ENCODE results near the gene PUM2. TPM values are rescaled to one million over a fixed set of nuclear protein-coding genes. Genes with fewer than 3 reads are reported as not detected.

The PUM2 gene
- total and polyA plus RNA-seq, 2 of the 8 experiments (the other 6 are each of a cell fraction or from before 2014, with no cell fraction given) = 46.6 to 114 TPM

- Histone ChIP-seq H3K9ac (replicated peaks in 1 of 4; ENCODE audit: extremely low read depth in 1 of 4, low read depth in 3 of 4, low read length in 3 of 4) (no peak overlapping the region), H2BK15ac (ENCODE audit: low read length) (no peak overlapping the region), H3K4me1 (replicated peaks in 1 of 4; ENCODE audit: control insufficient read depth in 3 of 4, insufficient read depth in 4 of 4, low read length in 3 of 4) (no peaks in the 10 kb centered on the region), H3K79me1 (ENCODE audit: low read depth, low read length) (no peaks in the 10 kb centered on the region), H4K5ac (ENCODE audit: insufficient read length, low read depth, low read length) (no peak overlapping the region), H3K18ac (ENCODE audit: extremely low read depth, low read length) (no peak overlapping the region), H4K8ac (ENCODE audit: extremely low read depth, insufficient read depth, low read length) (no peak overlapping the region), H3K4me2 (ENCODE audit: insufficient read depth in 1 of 2, low read depth in 2 of 2, low read length in 2 of 2) (no peak overlapping the region), H4K20me1 (replicated peaks in 1 of 2; ENCODE audit: control insufficient read depth in 1 of 2, insufficient read depth in 2 of 2, low read length in 2 of 2) (no peaks in the 10 kb centered on the region), H2BK120ac (replicated peaks; ENCODE audit: low read depth, low read length) (no peak overlapping the region), H3K56ac (replicated peaks; ENCODE audit: insufficient read length, low read depth, low read length) (no peak overlapping the region), H3K36me3 (ENCODE audit: control insufficient read depth in 2 of 4, insufficient read depth in 4 of 4, low read length in 3 of 4) (peaks cover 9 to 58% (median 30%) of the 10 kb centered on the region in 4 experiments), H3K23me2 (ENCODE audit: low read depth, low read length) (no peaks in the 10 kb centered on the region), H3K27ac (ENCODE audit: low read depth, low read length) (no peak overlapping the region), H4K91ac (replicated peaks; ENCODE audit: insufficient read length, low read length) (no peak overlapping the region), H3K4me3 (ENCODE audit: extremely low read depth in 1 of 4, insufficient read depth in 2 of 4, low read depth in 3 of 4, low read length in 4 of 4) (no peak overlapping the region), H3K23ac (ENCODE audit: insufficient read length) (no peak overlapping the region), H3K14ac (ENCODE audit: insufficient read length) (no peak overlapping the region), H2BK12ac (ENCODE audit: low read depth, low read length) (no peak overlapping the region), H2BK5ac (ENCODE audit: low read depth, low read length) (no peak overlapping the region), H2AFZ (ENCODE audit: low read length) (no peak overlapping the region), H2BK20ac (ENCODE audit: low read length) (no peak overlapping the region), H3K27me3 (replicated peaks in 1 of 4; ENCODE audit: control insufficient read depth in 3 of 4, extremely low read depth in 1 of 4, insufficient read depth in 3 of 4, low read length in 3 of 4) (no peaks in the 10 kb centered on the region), H3K4ac (replicated peaks; ENCODE audit: insufficient read length, low read depth, low read length) (no peak overlapping the region), H3K79me2 (ENCODE audit: control insufficient read depth in 1 of 2, insufficient read depth in 2 of 2, low read length in 2 of 2) (no peaks in the 10 kb centered on the region), H2AK5ac (ENCODE audit: low read depth, low read length) (no peak overlapping the region), H3K9me3 (ENCODE audit: insufficient read depth in 2 of 2, low read depth in 1 of 2, low read length in 1 of 2) (no peaks in the 10 kb centered on the region)
- TF ChIP-seq SP1 (IDR thresholded peaks at IDR 0.05; ENCODE audit: low read depth, low read length) = no peak
- TF ChIP-seq MAX (IDR thresholded peaks at IDR 0.05) = no peak
- TF ChIP-seq POLR2AphosphoS5 (IDR thresholded peaks at IDR 0.05; ENCODE audit: low read depth, low read length) = peak; percentile 44; the same call in 1 of the 2 replicates
- TF ChIP-seq BACH1 (IDR thresholded peaks at IDR 0.05; ENCODE audit: low read length) = no peak
- no peak for TF ChIP-seq MAFK (IDR thresholded peaks at IDR 0.05; ENCODE audit: low read depth, low read length)
- no peak for TF ChIP-seq CBX5 (IDR thresholded peaks at IDR 0.05; ENCODE audit: low read depth, low read length)
- TF ChIP-seq E2F6 (IDR thresholded peaks at IDR 0.05) = no peak
- TF ChIP-seq PHF8 (conservative IDR thresholded peaks at IDR 0.05; ENCODE audit: low read depth, low read length) = no peak
- FAIRE-seq = no peak
- ChIA-PET POLR2A (ENCODE audit: partially characterized antibody) (interaction anchor here (0.8 kb wide), 1 partner anchor 33 kb away, joined by 3 read pairs; no protein-coding TSS in a partner anchor), CTCF (ENCODE audit: partially characterized antibody) (no interaction called here)
- no peak for DNase-seq (ENCODE audit: low read depth in 1 of 2, low spot score in 2 of 2)
- 87% methylated on average over 6 of the region's 6 CpGs; no CpG with 5 or more reads in 1 of the 2 experiments for WGBS, 2 experiments (ENCODE audit: extremely low coverage in 1 of 2, insufficient coverage in 1 of 2, insufficient read length in 1 of 2, insufficient replicate concordance in 2 of 2, low coverage in 1 of 2, low lambda C conversion rate in 2 of 2, missing lambda C conversion rate in 1 of 2)
Observed at GRCh38 chr2:20249170-20249569, 101.5 kb downstream of the PUM2 start.

Data from H1 (cell line).